ENCODE results near the gene FAF1.

FAF1 gene

DNA sequence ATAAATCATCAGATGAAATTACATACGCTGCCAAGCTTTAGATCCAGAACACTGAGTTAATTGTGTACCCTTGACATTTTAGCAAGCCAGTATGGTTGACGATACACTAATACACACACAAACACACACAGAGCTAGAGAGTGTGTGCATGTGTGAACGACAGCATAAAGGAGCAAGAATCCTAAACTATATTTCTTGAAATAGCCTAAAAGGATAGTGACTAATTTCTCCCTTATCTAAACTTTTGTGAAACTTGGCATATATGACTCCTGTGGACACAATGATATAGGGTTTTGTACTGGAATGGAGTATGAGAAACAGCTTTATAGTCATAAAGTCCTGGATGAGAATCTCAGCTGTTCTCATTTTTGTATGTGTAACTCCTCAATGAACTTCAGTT is 471.7 kb downstream of the FAF1 start:
- TF ChIP-seq, protein P1, sequence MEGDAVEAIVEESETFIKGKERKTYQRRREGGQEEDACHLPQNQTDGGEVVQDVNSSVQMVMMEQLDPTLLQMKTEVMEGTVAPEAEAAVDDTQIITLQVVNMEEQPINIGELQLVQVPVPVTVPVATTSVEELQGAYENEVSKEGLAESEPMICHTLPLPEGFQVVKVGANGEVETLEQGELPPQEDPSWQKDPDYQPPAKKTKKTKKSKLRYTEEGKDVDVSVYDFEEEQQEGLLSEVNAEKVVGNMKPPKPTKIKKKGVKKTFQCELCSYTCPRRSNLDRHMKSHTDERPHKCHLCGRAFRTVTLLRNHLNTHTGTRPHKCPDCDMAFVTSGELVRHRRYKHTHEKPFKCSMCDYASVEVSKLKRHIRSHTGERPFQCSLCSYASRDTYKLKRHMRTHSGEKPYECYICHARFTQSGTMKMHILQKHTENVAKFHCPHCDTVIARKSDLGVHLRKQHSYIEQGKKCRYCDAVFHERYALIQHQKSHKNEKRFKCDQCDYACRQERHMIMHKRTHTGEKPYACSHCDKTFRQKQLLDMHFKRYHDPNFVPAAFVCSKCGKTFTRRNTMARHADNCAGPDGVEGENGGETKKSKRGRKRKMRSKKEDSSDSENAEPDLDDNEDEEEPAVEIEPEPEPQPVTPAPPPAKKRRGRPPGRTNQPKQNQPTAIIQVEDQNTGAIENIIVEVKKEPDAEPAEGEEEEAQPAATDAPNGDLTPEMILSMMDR (IDR thresholded peaks at IDR 0.05; ENCODE audit: control insufficient read depth, extremely low read depth, insufficient read depth), result no peak
- DNase-seq (ENCODE audit: low read depth), result no peak
- no peak overlapping the region for H3K4me3 ChIP-seq (ENCODE audit: low read depth, low read length)

DNA sequence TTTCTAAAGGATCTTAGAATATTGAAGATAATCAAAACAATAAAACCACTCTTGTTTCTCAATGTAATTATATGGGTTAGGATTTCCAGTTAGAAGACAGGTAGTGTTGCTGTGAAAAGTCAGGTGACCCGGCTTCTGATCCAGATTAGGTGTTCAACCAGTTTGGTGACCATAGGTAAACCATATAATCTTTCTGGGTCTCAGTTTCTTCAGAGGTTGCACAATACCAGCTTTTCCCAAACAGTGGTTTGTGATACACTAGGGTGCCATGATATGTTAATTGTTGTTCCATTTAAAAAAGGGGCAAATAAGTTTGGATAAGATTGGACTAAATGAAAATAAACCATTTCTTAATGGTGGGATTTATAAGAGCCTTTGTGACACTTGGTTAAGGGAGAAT is 472.3 kb downstream of the FAF1 start:
- H3K4me3 ChIP-seq (ENCODE audit: low read depth, low read length), result no peak overlapping the region
- TF ChIP-seq, protein P1 (IDR thresholded peaks at IDR 0.05; ENCODE audit: control insufficient read depth, extremely low read depth, insufficient read depth), result no peak
- DNase-seq (ENCODE audit: low read depth), result no peak

DNA sequence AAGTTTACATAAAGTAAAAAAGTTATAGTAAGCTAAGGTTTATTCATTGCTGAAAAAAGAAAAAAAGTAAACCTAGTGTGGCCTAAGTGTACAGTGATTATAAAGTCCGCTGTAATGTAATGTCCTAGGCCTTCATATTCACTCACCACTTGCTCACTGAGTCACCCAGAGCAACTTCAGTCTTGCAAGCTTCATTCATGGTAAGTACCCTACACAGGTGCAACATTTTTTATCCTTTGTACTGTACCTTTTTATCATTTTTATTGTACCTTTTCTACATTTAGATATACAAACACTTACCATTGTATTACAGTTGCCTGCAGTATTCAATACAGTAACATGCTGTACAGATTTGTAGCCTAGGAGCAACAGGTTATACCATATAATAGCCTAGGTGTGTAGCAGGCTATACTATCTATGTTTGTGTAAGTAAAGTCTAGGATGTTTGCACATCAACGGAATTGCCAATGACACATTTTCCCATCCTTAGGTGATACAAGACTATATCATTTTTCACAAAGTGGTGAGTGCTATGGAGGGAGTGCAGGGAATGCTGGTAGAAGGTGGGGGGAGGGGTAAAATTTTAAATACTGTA is 478.8 kb downstream of the FAF1 start:
- TF ChIP-seq, protein P1 (IDR thresholded peaks at IDR 0.05; ENCODE audit: control insufficient read depth, extremely low read depth, insufficient read depth), result no peak
- H3K4me3 ChIP-seq (ENCODE audit: low read depth, low read length), result no peak overlapping the region
- no peak for DNase-seq (ENCODE audit: low read depth)

DNA sequence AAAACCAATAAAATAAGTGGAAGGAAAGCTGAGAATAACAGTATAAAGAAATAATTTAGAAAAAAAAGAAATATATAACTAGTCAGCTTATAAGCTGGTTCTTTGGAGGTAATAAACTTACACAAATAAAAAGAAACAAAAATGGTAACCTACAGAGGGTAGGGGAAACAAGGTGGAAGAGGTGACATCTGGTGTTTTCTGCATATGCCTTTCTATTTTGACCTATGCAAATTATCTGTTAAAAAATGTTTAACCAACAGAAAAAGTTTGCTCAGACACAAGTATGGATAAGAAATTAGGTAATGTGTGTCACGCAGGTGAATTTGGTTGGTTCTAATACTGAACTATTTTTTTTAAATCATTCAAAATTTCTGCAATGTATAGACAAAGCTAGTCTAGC is 483.3 kb downstream of the FAF1 start:
- no peak for DNase-seq (ENCODE audit: low read depth)
- no peak overlapping the region for H3K4me3 ChIP-seq (ENCODE audit: low read depth, low read length)
- TF ChIP-seq, protein P1 (IDR thresholded peaks at IDR 0.05; ENCODE audit: control insufficient read depth, extremely low read depth, insufficient read depth), result no peak

DNA sequence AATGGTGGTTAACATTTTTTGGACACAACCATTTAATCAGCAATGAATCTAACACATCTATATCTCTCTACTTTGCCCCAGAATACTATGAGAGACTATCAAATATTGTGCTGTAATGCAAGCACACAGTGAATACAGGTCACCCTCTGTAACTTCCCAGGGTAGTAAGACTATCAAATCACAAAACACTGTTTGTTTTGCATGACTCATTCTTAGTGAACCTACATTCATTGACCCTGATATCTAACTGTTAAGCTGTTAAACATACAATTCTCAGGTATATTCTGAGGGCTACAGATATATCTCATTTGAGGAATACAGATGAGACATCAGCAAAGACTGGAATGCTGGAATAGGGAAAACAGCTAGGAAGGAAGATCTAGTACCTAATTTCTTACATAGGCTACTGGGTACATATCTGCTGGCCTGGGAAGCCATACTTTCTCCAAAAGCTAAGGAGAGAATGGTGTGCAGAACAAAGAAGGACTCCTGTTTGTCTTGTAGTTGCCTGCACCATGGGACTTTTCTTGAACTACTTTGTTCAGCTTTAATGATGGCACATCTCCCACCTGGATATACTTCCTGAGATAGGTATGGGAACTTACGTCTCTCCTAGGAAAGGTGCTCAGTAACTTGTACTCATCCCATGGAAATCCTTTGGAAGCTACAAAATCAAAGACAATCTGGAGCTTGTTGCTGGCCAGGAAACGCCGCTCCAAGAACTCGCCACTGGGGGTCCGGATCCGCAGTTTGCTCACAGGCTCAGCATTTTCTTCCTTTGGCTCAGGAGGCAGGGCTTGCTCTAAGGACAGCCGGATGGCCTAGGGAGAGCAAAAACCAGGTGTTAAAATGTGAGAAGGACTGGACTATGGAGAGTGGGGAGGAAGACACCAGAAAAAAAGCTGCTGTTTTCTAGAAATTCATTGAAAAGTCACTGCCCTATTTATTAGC is 484.9 kb downstream of the FAF1 start:
- H3K4me3 ChIP-seq (ENCODE audit: low read depth, low read length), result no peak overlapping the region
- TF ChIP-seq, protein P1 (IDR thresholded peaks at IDR 0.05; ENCODE audit: control insufficient read depth, extremely low read depth, insufficient read depth), result no peak
- DNase-seq (ENCODE audit: low read depth), result peak; percentile 48

DNA sequence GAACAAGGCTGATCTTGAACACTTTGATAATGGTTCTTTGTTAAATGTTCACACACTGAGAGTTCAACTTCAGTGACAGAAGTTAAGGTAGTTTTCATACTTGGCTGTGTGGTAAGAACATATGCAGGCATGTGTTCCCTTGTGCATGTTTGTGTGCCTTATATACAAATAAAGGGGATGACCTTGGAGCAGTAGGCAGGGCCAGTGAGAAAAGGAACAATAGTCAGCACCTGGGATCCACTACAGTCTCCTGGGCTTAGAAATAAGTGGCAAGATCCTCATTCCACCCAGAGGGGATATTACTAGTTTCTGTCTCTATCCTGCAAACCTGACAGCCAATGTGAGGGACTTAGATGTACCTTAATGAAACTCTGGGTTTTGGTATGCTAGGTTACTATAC is 486.6 kb downstream of the FAF1 start:
- no peak overlapping the region for H3K4me3 ChIP-seq (ENCODE audit: low read depth, low read length)
- TF ChIP-seq, protein P1 (IDR thresholded peaks at IDR 0.05; ENCODE audit: control insufficient read depth, extremely low read depth, insufficient read depth), result no peak
- no peak for DNase-seq (ENCODE audit: low read depth)
